Spleen (tissue), 7 donors: ENCODE measurements around the gene SLC23A3.

Source experiments
- CTCF ChIP-seq, 11 experiments: fragments of 200-600 bp in 7 of 11; fragments of 450-650 bp in 4 of 11; sonication (generic) in 4 of 11; IDR thresholded peaks in 8 of 11; conservative IDR thresholded peaks in 3 of 11; 1 replicate in 7 of 11; 2 replicates in 4 of 11; pipeline versions ENCODE4 v1.4.0 to v1.8.0; 2016 to 2021; ENCODE audit warnings: antibody characterized with exemption in 11 of 11, inconsistent platforms in 4 of 11, mild to moderate bottlenecking in 1 of 11
- POLR2AphosphoS5 ChIP-seq, 3 donors: sonication (generic); formaldehyde crosslinking; IDR thresholded peaks; one replicate each; pipeline ENCODE4 v1.5.1; 2017; ENCODE audit warnings: antibody characterized with exemption in 3 of 3
- donor health status: DM: no; HTN: no; CAD: no; lungs with moderate emphysema.
- donor health status: DM: no; HTN: no; CAD: no.
- donor health status: DM: no; HTN: no; CAD: no.

GRCh38 chr2:219216535-219216915 is 46.7 kb upstream of the SLC23A3 start:
- no peak for TF ChIP-seq POLR2AphosphoS5 (IDR thresholded peaks at IDR 0.05)
- TF ChIP-seq CTCF (IDR thresholded peaks at IDR 0.05 in 8 of 11, conservative IDR thresholded peaks at IDR 0.05 in 3 of 11), result no peak
